IMR-90 (cell line): Measurements from ENCODE around the gene LRP1B. TPM values are rescaled to one million over a fixed set of nuclear protein-coding genes. Genes with fewer than 3 reads are reported as not detected.
A peak's percentile ranks its signal among the peaks of the same experiment; 100 is the strongest.

ENCODE experiments used
- ATAC-seq: fragments of 200-7000 bp; cut with Tn5 transposase; 2 replicates; pipeline ENCODE4 v1.9.1; 2020; ENCODE audit warnings: low read depth, mild to moderate bottlenecking, moderate library complexity
- BruUV-seq: library from RNA; stranded (reverse); fragments of 400-500 nt; replicated peaks from 2 replicates; lab custom pipeline; 2021; lab: Mats Ljungman, UMichigan
- CTCF ChIA-PET: fragments of 300-600 bp; formaldehyde crosslinking; extraction: SDS; loops from one replicate; lab custom pipeline; 2021; ENCODE audit warnings: antibody characterized with exemption; lab: Yijun Ruan, JAX
- POLR2A ChIA-PET: fragments of 300-600 bp; sonication (Branson Sonifier 250); formaldehyde crosslinking; loops from one replicate; lab custom pipeline; 2022; ENCODE audit warnings: antibody characterized with exemption; ENCODE audit not compliant: unreplicated experiment; lab: Charles Lee
- DNase-seq: peaks from one replicate; pipeline ENCODE4 v3.0.0; 2013
- H2AFZ ChIP-seq: replicated peaks from 2 replicates; pipeline ENCODE3; 2013; ENCODE audit warnings: low read length, mild to moderate bottlenecking; ENCODE audit not compliant: poor library complexity
- H2AK5ac ChIP-seq: 2 replicates; pipeline ENCODE4 v1.6.1; 2013; ENCODE audit warnings: low read depth, low read length, inconsistent platforms
- H2AK9ac ChIP-seq: replicated peaks from 2 replicates; pipeline ENCODE3; 2013; ENCODE audit warnings: mild to moderate bottlenecking, low read depth, low read length, moderate library complexity; ENCODE audit not compliant: poor library complexity
- H2BK120ac ChIP-seq: 2 replicates; pipeline ENCODE4 v1.6.1; 2013; ENCODE audit warnings: low read depth, low read length, inconsistent platforms
- H2BK15ac ChIP-seq: 3 replicates; pipeline ENCODE4 v1.6.1; 2013; ENCODE audit warnings: low read depth, low read length, inconsistent platforms
- H2BK20ac ChIP-seq: 2 replicates; pipeline ENCODE4 v1.6.1; 2013; ENCODE audit warnings: low read depth, mild to moderate bottlenecking, inconsistent platforms, low read length, moderate library complexity
- H2BK5ac ChIP-seq: 2 replicates; pipeline ENCODE4 v1.6.1; 2013; ENCODE audit warnings: mild to moderate bottlenecking, low read depth, low read length, inconsistent platforms; ENCODE audit not compliant: poor library complexity, severe bottlenecking
- H3K14ac ChIP-seq: replicated peaks from 2 replicates; pipeline ENCODE4 v1.6.1; 2013; ENCODE audit warnings: low read depth, low read length, inconsistent platforms
- H3K18ac ChIP-seq: 2 replicates; pipeline ENCODE4 v1.6.1; 2013; ENCODE audit warnings: low read depth, low read length, control low read depth
- H3K23ac ChIP-seq: 2 replicates; pipeline ENCODE4 v1.6.1; 2013; ENCODE audit warnings: low read depth, low read length, inconsistent platforms
- H3K27ac ChIP-seq: 2 replicates; pipeline ENCODE4 v1.5.1; 2013; ENCODE audit warnings: mild to moderate bottlenecking, control low read depth, low read length; ENCODE audit not compliant: insufficient read depth
- H3K27me3 ChIP-seq: 2 replicates; pipeline ENCODE4 v1.6.1; 2013; ENCODE audit warnings: low read length; ENCODE audit not compliant: control insufficient read depth, insufficient read depth
- H3K36me3 ChIP-seq: 2 replicates; pipeline ENCODE4 v1.6.1; 2013; ENCODE audit warnings: low read length, mixed read lengths; ENCODE audit not compliant: control insufficient read depth, insufficient read depth
- H3K4ac ChIP-seq: 2 replicates; pipeline ENCODE4 v1.6.1; 2013; ENCODE audit warnings: low read depth, low read length, inconsistent platforms
- H3K4me1 ChIP-seq: 2 replicates; pipeline ENCODE4 v1.6.1; 2013; ENCODE audit warnings: low read length, mixed read lengths; ENCODE audit not compliant: control insufficient read depth, insufficient read depth
- H3K4me2 ChIP-seq: 2 replicates; pipeline ENCODE4 v1.6.1; 2013; ENCODE audit warnings: low read depth, mild to moderate bottlenecking, control low read depth, low read length, moderate library complexity
- H3K4me3 ChIP-seq: 2 replicates; pipeline ENCODE4 v1.5.1; 2013; ENCODE audit warnings: low read depth, mild to moderate bottlenecking, control low read depth, low read length, moderate library complexity; ENCODE audit not compliant: insufficient read depth
- H3K56ac ChIP-seq: 2 replicates; pipeline ENCODE4 v1.6.1; 2013; ENCODE audit warnings: low read length, inconsistent platforms; ENCODE audit not compliant: insufficient read depth; ENCODE audit errors: extremely low read depth
- H3K79me1 ChIP-seq, 2 experiments: 2 replicates each; pipeline ENCODE4 v1.6.1; 2013; ENCODE audit warnings: low read length in 2 of 2, inconsistent platforms in 1 of 2, low read depth in 1 of 2
- H3K9ac ChIP-seq: 2 replicates; pipeline ENCODE4 v1.6.1; 2013; ENCODE audit warnings: low read depth, low read length, control low read depth
- H3K9me1 ChIP-seq: 2 replicates; pipeline ENCODE4 v1.6.1; 2013; ENCODE audit warnings: low read length, inconsistent platforms; ENCODE audit not compliant: insufficient read depth
- H3K9me3 ChIP-seq: 2 replicates; pipeline ENCODE4 v1.6.1; 2013; ENCODE audit warnings: low read length; ENCODE audit not compliant: control insufficient read depth, insufficient read depth
- H4K20me1 ChIP-seq: 2 replicates; pipeline ENCODE4 v1.6.1; 2013; ENCODE audit warnings: low read length, inconsistent platforms; ENCODE audit not compliant: insufficient read depth
- H4K5ac ChIP-seq: 2 replicates; pipeline ENCODE4 v1.6.1; 2013; ENCODE audit warnings: mild to moderate bottlenecking, low read depth, low read length, control low read depth
- H4K8ac ChIP-seq, 2 experiments: 2 replicates each; pipeline ENCODE4 v1.6.1; 2013; ENCODE audit warnings: low read depth in 2 of 2, low read length in 2 of 2, control low read depth in 1 of 2, inconsistent platforms in 1 of 2
- H4K91ac ChIP-seq: 2 replicates; pipeline ENCODE4 v1.6.1; 2013; ENCODE audit warnings: low read depth, low read length, inconsistent platforms; ENCODE audit not compliant: insufficient read depth
- BHLHE40 ChIP-seq: fragments of 150-350 bp; IDR thresholded peaks from 2 replicates; pipeline ENCODE4 v1.6.1; 2016; ENCODE audit warnings: mild to moderate bottlenecking, low read depth, low read length
- CEBPB ChIP-seq: IDR thresholded peaks from 2 replicates; pipeline ENCODE4 v1.6.1; 2012; ENCODE audit warnings: low read depth, low read length, improper control_type of control experiment
- CHD1 ChIP-seq: IDR thresholded peaks from 2 replicates; pipeline ENCODE4 v1.6.1; 2012; ENCODE audit warnings: low read depth, low read length, improper control_type of control experiment
- FOS ChIP-seq: fragments of 150-350 bp; IDR thresholded peaks from 2 replicates; pipeline ENCODE4 v1.6.1; 2016; ENCODE audit warnings: low read depth, low read length
- MAFK ChIP-seq: IDR thresholded peaks from 2 replicates; pipeline ENCODE4 v1.6.1; 2012; ENCODE audit warnings: low read depth, low read length, improper control_type of control experiment
- MAZ ChIP-seq: IDR thresholded peaks from 2 replicates; pipeline ENCODE4 v1.6.1; 2012; ENCODE audit warnings: low read depth, mild to moderate bottlenecking, low read length, improper control_type of control experiment, moderate library complexity, borderline replicate concordance
- MXI1 ChIP-seq: IDR thresholded peaks from 2 replicates; pipeline ENCODE4 v1.6.1; 2012; ENCODE audit warnings: low read depth, mild to moderate bottlenecking, low read length, moderate library complexity, borderline replicate concordance
- NFE2L2 ChIP-seq: fragments of 150-350 bp; IDR thresholded peaks from 2 replicates; pipeline ENCODE4 v1.6.1; 2016; ENCODE audit warnings: low read depth, mild to moderate bottlenecking, low read length
- POLR2A ChIP-seq: IDR thresholded peaks from 2 replicates; pipeline ENCODE4 v1.6.1; 2012; ENCODE audit warnings: mild to moderate bottlenecking, low read depth, low read length
- RAD21 ChIP-seq: IDR thresholded peaks from 2 replicates; pipeline ENCODE4 v1.6.1; 2012; ENCODE audit warnings: low read length, improper control_type of control experiment
- RCOR1 ChIP-seq: IDR thresholded peaks from 2 replicates; pipeline ENCODE4 v1.6.1; 2012; ENCODE audit warnings: mild to moderate bottlenecking, low read length, improper control_type of control experiment; ENCODE audit not compliant: insufficient replicate concordance
- RFX5 ChIP-seq: IDR thresholded peaks from 2 replicates; pipeline ENCODE4 v1.8.0; 2012; ENCODE audit warnings: low read depth, mild to moderate bottlenecking, low read length, moderate library complexity
- SMC3 ChIP-seq: fragments of 150-350 bp; IDR thresholded peaks from 2 replicates; pipeline ENCODE4 v1.6.1; 2016; ENCODE audit warnings: low read depth, mild to moderate bottlenecking, antibody characterized with exemption, low read length, moderate library complexity
- WGBS, 2 experiments: methylation state at CpG; one replicate each; pipeline versions ENCODE4 v1.1.5 to v1.1.7; 2013; ENCODE audit warnings: missing lambda C conversion rate in 2 of 2; ENCODE audit not compliant: insufficient read length in 1 of 2; ENCODE audit errors: extremely low coverage in 2 of 2; 5-methylcytosine and 5-hydroxymethylcytosine counted together
- dilution Hi-C: fragments of 300-500 bp; cut with HindIII; formaldehyde crosslinking; loops from one replicate; pipeline ENCODE4 v1.14.3; 2018; ENCODE audit warnings: low sequenced_read_pairs; ENCODE audit not compliant: unreplicated experiment
- in situ Hi-C: fragments of 300-500 bp; cut with MboI; formaldehyde crosslinking; loops from 3 replicates; pipeline ENCODE4 v1.14.3; 2019; ENCODE audit warnings: low sequenced_read_pairs, inconsistent platforms, mixed read lengths
- intact Hi-C: fragments of 100-400 bp; cut with micrococcal nuclease; formaldehyde crosslinking; loops from 2 replicates; pipeline ENCODE4 v1.10.0; 2022
- polyA plus RNA-seq, 3 experiments: library from polyadenylated mRNA; depleted of rRNA; stranded (reverse); fragments of >200 nt; gene quantifications; 2 replicates each; pipeline ENCODE4 v1.2.3, GENCODE V29; 2012; ENCODE audit warnings: low replicate concordance in 1 of 3
- total RNA-seq: library from RNA; depleted of rRNA; stranded (reverse); fragments of >200 nt; gene quantifications from 2 replicates; pipeline ENCODE4 v1.2.3, GENCODE V29; 2012
- TF ChIP-seq, protein P1 (sequence below): fragments of 150-350 bp; IDR thresholded peaks from 2 replicates; pipeline ENCODE4 v1.6.1; 2016; ENCODE audit warnings: low read depth, mild to moderate bottlenecking, low read length, moderate library complexity, borderline replicate concordance
- TF ChIP-seq, protein P2 (sequence below): conservative IDR thresholded peaks from 2 replicates; pipeline ENCODE4 v1.5.1; 2012; ENCODE audit warnings: mild to moderate bottlenecking, low read depth, low read length, improper control_type of control experiment
- TF ChIP-seq, protein P3 (sequence below): fragments of 150-350 bp; IDR thresholded peaks from 2 replicates; pipeline ENCODE4 v1.6.1; 2017; ENCODE audit warnings: mild to moderate bottlenecking, antibody characterized with exemption, low read length, low read depth

Gene LRP1B
- total and polyA plus RNA-seq, 2 of the 4 experiments (the other 2 are of a cell fraction): under 0.01 to 0.02 TPM

DNA sequence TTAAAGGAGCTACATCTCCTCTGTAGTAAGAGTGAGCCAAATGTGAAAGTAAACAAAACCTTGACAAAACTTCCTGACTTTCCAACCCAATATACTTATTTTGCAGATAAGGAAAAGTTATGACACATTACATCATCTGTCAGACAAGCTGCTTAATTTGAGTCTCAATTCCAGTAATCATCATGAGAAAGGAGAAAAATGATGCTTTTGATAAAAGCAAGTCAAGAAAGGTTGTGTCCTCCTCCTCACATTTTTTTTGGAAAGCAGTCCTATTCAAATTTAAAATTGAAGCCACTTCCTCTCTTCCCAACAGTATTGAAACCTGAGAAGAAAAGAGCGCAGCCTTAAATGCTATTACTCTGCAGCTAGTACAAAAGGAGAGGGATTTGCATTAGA is 519.6 kb downstream of the LRP1B start:
- H3K9me1 ChIP-seq: no peaks in the 10 kb centered on the region
- no peak overlapping the region for H3K4me3 ChIP-seq
- peak; percentile 15 for DNase-seq
- H3K23ac ChIP-seq: no peak overlapping the region
- CTCF ChIA-PET: interaction anchor here (0.6 kb wide), 1 partner anchor 229 kb away, joined by 3 read pairs; no protein-coding TSS in a partner anchor
- H4K8ac ChIP-seq: no peak overlapping the region
- H3K4me2 ChIP-seq: no peak overlapping the region; the same call in 1 of the 2 replicates
- in situ Hi-C loops (no loop called here), dilution Hi-C loops (no loop called here), intact Hi-C loops (no loop called here)
- H3K79me1 ChIP-seq: no peaks in the 10 kb centered on the region
- H3K14ac ChIP-seq: no peak overlapping the region
- H3K9ac ChIP-seq: no peak overlapping the region
- BruUV-seq: no TSS peak
- no peaks in the 10 kb centered on the region for H3K9me3 ChIP-seq
- no peak overlapping the region for H2BK15ac ChIP-seq
- H2AK9ac ChIP-seq: no peak overlapping the region
- no peak overlapping the region for H3K27ac ChIP-seq
- no peak overlapping the region for H2BK120ac ChIP-seq
- no peak overlapping the region for H4K5ac ChIP-seq
- H3K27me3 ChIP-seq: no peaks in the 10 kb centered on the region
- ATAC-seq: no peak
- no peaks in the 10 kb centered on the region for H3K36me3 ChIP-seq
- H4K91ac ChIP-seq: no peak overlapping the region
- H3K4me1 ChIP-seq: no peaks in the 10 kb centered on the region
- H3K56ac ChIP-seq: no peak overlapping the region
- H4K20me1 ChIP-seq: no peaks in the 10 kb centered on the region
- no CpG with 5 or more reads among the region's 1 CpG for WGBS, 2 experiments
- H2AFZ ChIP-seq: no peak overlapping the region
- no peak overlapping the region for H3K4ac ChIP-seq
- TF ChIP-seq NFE2L2 (no peak), RAD21 (no peak), MAZ (no peak), FOS (no peak), MAFK (no peak), SMC3 (no peak), RFX5 (no peak), BHLHE40 (no peak), RCOR1 (no peak), CHD1 (no peak), CEBPB (no peak), MXI1 (no peak), POLR2A (no peak)
- TF ChIP-seq, protein P1, sequence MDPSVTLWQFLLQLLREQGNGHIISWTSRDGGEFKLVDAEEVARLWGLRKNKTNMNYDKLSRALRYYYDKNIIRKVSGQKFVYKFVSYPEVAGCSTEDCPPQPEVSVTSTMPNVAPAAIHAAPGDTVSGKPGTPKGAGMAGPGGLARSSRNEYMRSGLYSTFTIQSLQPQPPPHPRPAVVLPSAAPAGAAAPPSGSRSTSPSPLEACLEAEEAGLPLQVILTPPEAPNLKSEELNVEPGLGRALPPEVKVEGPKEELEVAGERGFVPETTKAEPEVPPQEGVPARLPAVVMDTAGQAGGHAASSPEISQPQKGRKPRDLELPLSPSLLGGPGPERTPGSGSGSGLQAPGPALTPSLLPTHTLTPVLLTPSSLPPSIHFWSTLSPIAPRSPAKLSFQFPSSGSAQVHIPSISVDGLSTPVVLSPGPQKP: no peak
- TF ChIP-seq, protein P2, sequence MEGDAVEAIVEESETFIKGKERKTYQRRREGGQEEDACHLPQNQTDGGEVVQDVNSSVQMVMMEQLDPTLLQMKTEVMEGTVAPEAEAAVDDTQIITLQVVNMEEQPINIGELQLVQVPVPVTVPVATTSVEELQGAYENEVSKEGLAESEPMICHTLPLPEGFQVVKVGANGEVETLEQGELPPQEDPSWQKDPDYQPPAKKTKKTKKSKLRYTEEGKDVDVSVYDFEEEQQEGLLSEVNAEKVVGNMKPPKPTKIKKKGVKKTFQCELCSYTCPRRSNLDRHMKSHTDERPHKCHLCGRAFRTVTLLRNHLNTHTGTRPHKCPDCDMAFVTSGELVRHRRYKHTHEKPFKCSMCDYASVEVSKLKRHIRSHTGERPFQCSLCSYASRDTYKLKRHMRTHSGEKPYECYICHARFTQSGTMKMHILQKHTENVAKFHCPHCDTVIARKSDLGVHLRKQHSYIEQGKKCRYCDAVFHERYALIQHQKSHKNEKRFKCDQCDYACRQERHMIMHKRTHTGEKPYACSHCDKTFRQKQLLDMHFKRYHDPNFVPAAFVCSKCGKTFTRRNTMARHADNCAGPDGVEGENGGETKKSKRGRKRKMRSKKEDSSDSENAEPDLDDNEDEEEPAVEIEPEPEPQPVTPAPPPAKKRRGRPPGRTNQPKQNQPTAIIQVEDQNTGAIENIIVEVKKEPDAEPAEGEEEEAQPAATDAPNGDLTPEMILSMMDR: no peak
- TF ChIP-seq, protein P3, sequence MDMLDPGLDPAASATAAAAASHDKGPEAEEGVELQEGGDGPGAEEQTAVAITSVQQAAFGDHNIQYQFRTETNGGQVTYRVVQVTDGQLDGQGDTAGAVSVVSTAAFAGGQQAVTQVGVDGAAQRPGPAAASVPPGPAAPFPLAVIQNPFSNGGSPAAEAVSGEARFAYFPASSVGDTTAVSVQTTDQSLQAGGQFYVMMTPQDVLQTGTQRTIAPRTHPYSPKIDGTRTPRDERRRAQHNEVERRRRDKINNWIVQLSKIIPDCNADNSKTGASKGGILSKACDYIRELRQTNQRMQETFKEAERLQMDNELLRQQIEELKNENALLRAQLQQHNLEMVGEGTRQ: no peak
- H2BK20ac ChIP-seq: no peak overlapping the region
- POLR2A ChIA-PET: no interaction called here
- no peak overlapping the region for H2AK5ac ChIP-seq
- H2BK5ac ChIP-seq: no peak overlapping the region
- H3K18ac ChIP-seq: no peak overlapping the region
